ENCODE results near the gene RNF40.

Gene RNF40

GRCh38 chr16:30821891-30822290 lies 59.8 kb downstream of the RNF40 start:
- DNase-seq: no peak
